OCI-LY1 (cell line): Measurements from ENCODE around the gene GNAO1.

Experiments
- CTCF ChIP-seq: fragments of 200-600 bp; sonication (generic), shearing (Covaris generic); IDR thresholded peaks from 2 replicates; pipeline ENCODE4 v1.5.1; 2017; ENCODE audit warnings: mild to moderate bottlenecking, antibody characterized with exemption, low read length, moderate library complexity, mixed read lengths
- EZH2 ChIP-seq: fragments of 200-600 bp; sonication (generic), shearing (Covaris generic); IDR thresholded peaks from 2 replicates; pipeline ENCODE4 v1.8.0; 2017; ENCODE audit warnings: borderline replicate concordance, mixed run types, mild to moderate bottlenecking, antibody characterized with exemption, low read length, moderate library complexity, mixed read lengths

- TF ChIP-seq CTCF (no peak), EZH2 (no peak)
Observed at GRCh38 chr16:56288019-56288418, 96.7 kb downstream of the GNAO1 start.
